Measurements from ENCODE around the gene ANO9. TPM values are rescaled to one million over a fixed set of nuclear protein-coding genes. Genes with fewer than 3 reads are reported as not detected.
"Not testable (repeated sequence)": the region's sequence is repeated elsewhere in the genome, so short reads cannot be mapped to it uniquely, and the experiment has no call there.

The ANO9 gene
- total and polyA plus RNA-seq, 9 donors, result 0.09 to 5.6 (median 0.37) TPM

DNA sequence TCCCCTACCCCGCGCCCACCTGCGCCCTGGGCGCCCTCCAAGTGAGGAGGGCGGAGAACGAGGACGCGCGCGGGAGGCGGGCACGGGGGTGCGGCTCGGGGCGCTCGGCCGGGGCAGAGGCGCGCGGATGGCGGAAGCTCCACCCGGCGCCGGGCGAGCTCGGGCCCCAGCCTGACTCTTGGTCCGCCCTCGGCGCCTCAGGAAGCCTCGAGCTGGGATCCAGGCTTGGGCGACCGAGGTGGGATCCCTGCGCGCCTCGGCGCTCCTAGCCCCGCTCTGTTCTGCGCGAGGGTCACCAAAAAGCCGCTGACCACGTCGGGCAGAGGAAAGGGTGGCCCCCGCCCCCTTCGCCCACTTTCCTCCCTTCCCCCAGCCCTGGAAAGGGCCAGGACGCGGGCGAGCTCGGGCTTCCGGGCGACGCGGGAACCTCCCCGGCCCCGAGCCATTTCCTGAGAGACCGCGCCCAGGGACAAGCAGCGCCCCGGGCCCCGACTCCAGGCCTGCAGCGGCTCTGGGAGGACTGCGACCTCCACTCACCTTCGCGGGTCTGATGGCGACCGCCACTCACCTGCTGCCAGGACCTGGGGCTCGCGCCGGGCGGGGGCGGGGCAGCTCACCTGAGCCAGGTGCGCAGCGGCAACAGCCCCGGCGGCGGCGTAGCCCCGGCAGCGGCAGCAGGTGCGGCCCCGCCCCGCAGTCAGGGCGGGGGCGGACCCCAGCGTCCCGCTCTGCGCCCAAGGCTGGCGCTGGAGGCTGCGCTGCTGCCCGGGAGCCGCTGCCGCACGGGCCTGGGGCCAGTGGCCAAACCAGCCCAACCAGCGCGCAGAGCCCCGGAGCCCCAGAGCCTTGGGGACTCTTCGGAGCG, 24.8 kb downstream of the ANO9 start:
- DNase-seq, result no peak
- Histone ChIP-seq H3K36me3 (ENCODE audit: control insufficient read depth, insufficient read depth, low read length) (no peaks in the 10 kb centered on the region), H3K9me3 (replicated peaks; ENCODE audit: control insufficient read depth, low read depth, low read length) (no peaks in the 10 kb centered on the region), H3K27ac (ENCODE audit: low read length) (no peak overlapping the region), H3K27me3 (ENCODE audit: control insufficient read depth, insufficient read depth, low read length) (peaks cover 71% of the 10 kb centered on the region), H3K4me3 (ENCODE audit: low read length) (peak overlapping the region; percentile 26), H3K4me1 (ENCODE audit: control insufficient read depth, insufficient read depth, low read length) (peaks cover 12% of the 10 kb centered on the region)
- WGBS (ENCODE audit: insufficient coverage), result under 1% methylated on average over 97 of the region's 97 CpGs

- H3K4me3 ChIP-seq (ENCODE audit: low read length), result no peak overlapping the region
- WGBS (ENCODE audit: insufficient coverage), result 12% methylated on average over 45 of the region's 45 CpGs
These were observed 25.6 kb downstream of the ANO9 start for GRCh38 chr11:416051-416756.

GRCh38 chr11:415640-416041, 26.2 kb downstream of the ANO9 start:
- no peaks in the 10 kb centered on the region for H3K9me3 ChIP-seq (replicated peaks; ENCODE audit: control insufficient read depth, low read depth, low read length)
- H3K27ac ChIP-seq (ENCODE audit: low read length), result no peak overlapping the region
- no peaks in the 10 kb centered on the region for H3K36me3 ChIP-seq (ENCODE audit: control insufficient read depth, insufficient read depth, low read length)
- no peak for DNase-seq
- peaks cover 12% of the 10 kb centered on the region for H3K4me1 ChIP-seq (ENCODE audit: control insufficient read depth, insufficient read depth, low read length)
- H3K27me3 ChIP-seq (ENCODE audit: control insufficient read depth, insufficient read depth, low read length), result peaks cover 69% of the 10 kb centered on the region
- no peak overlapping the region for H3K4me3 ChIP-seq (ENCODE audit: low read length)
- 59% methylated on average over 4 of the region's 5 CpGs for WGBS (ENCODE audit: insufficient coverage)

More at GRCh38 chr11:416051-416756, 25.6 kb downstream of the ANO9 start:
- Histone ChIP-seq H3K27me3 (ENCODE audit: control insufficient read depth, insufficient read depth, low read length) (peaks cover 71% of the 10 kb centered on the region), H3K27ac (ENCODE audit: low read length) (no peak overlapping the region), H3K9me3 (replicated peaks; ENCODE audit: control insufficient read depth, low read depth, low read length) (no peaks in the 10 kb centered on the region), H3K36me3 (ENCODE audit: control insufficient read depth, insufficient read depth, low read length) (no peaks in the 10 kb centered on the region), H3K4me1 (ENCODE audit: control insufficient read depth, insufficient read depth, low read length) (peaks cover 12% of the 10 kb centered on the region)
- DNase-seq, result no peak

GRCh38 chr11:414318-414857, 27.4 kb downstream of the ANO9 start:
- DNase-seq, result no peak
- Histone ChIP-seq H3K27ac (ENCODE audit: low read length) (no peak overlapping the region), H3K4me1 (ENCODE audit: control insufficient read depth, insufficient read depth, low read length) (peaks cover 12% of the 10 kb centered on the region), H3K27me3 (ENCODE audit: control insufficient read depth, insufficient read depth, low read length) (peaks cover 59% of the 10 kb centered on the region), H3K4me3 (ENCODE audit: low read length) (no peak overlapping the region), H3K9me3 (replicated peaks; ENCODE audit: control insufficient read depth, low read depth, low read length) (no peaks in the 10 kb centered on the region), H3K36me3 (ENCODE audit: control insufficient read depth, insufficient read depth, low read length) (no peaks in the 10 kb centered on the region)
- 53% methylated on average over 9 of the region's 9 CpGs for WGBS (ENCODE audit: insufficient coverage)

GRCh38 chr11:413120-414081, 28.4 kb downstream of the ANO9 start:
- peaks cover 12% of the 10 kb centered on the region for H3K4me1 ChIP-seq (ENCODE audit: control insufficient read depth, insufficient read depth, low read length)
- no peaks in the 10 kb centered on the region for H3K36me3 ChIP-seq (ENCODE audit: control insufficient read depth, insufficient read depth, low read length)
- peaks cover 50% of the 10 kb centered on the region for H3K27me3 ChIP-seq (ENCODE audit: control insufficient read depth, insufficient read depth, low read length)
- no peak for DNase-seq
- no peaks in the 10 kb centered on the region for H3K9me3 ChIP-seq (replicated peaks; ENCODE audit: control insufficient read depth, low read depth, low read length)
- 41% methylated on average over 8 of the region's 14 CpGs for WGBS (ENCODE audit: insufficient coverage)
- H3K4me3 ChIP-seq (ENCODE audit: low read length), result no peak overlapping the region
- H3K27ac ChIP-seq (ENCODE audit: low read length), result no peak overlapping the region

- no peak overlapping the region for H3K27ac ChIP-seq (ENCODE audit: low read length)
- H3K4me3 ChIP-seq (ENCODE audit: low read length), result no peak overlapping the region
- H3K9me3 ChIP-seq (replicated peaks; ENCODE audit: control insufficient read depth, low read depth, low read length), result no peaks in the 10 kb centered on the region
- WGBS (ENCODE audit: insufficient coverage), result 68% methylated on average over 9 of the region's 15 CpGs
- no peaks in the 10 kb centered on the region for H3K36me3 ChIP-seq (ENCODE audit: control insufficient read depth, insufficient read depth, low read length)
- no peak for DNase-seq
- peaks cover 48% of the 10 kb centered on the region for H3K27me3 ChIP-seq (ENCODE audit: control insufficient read depth, insufficient read depth, low read length)
- peaks cover 12% of the 10 kb centered on the region for H3K4me1 ChIP-seq (ENCODE audit: control insufficient read depth, insufficient read depth, low read length)
These were observed 29.1 kb downstream of the ANO9 start for GRCh38 chr11:412641-413119.

GRCh38 chr11:411520-411919, 30.3 kb downstream of the ANO9 start:
- H3K9me3 ChIP-seq (replicated peaks; ENCODE audit: control insufficient read depth, low read depth, low read length); H3K4me3 ChIP-seq (ENCODE audit: low read length); DNase-seq; H3K36me3 ChIP-seq (ENCODE audit: control insufficient read depth, insufficient read depth, low read length); H3K27ac ChIP-seq (ENCODE audit: low read length): not testable (repeated sequence)
- Histone ChIP-seq H3K27me3 (ENCODE audit: control insufficient read depth, insufficient read depth, low read length) (peaks cover 40% of the 10 kb centered on the region), H3K4me1 (ENCODE audit: control insufficient read depth, insufficient read depth, low read length) (peaks cover 14% of the 10 kb centered on the region)
- no CpG with 5 or more reads among the region's 11 CpGs for WGBS (ENCODE audit: insufficient coverage)

DNA sequence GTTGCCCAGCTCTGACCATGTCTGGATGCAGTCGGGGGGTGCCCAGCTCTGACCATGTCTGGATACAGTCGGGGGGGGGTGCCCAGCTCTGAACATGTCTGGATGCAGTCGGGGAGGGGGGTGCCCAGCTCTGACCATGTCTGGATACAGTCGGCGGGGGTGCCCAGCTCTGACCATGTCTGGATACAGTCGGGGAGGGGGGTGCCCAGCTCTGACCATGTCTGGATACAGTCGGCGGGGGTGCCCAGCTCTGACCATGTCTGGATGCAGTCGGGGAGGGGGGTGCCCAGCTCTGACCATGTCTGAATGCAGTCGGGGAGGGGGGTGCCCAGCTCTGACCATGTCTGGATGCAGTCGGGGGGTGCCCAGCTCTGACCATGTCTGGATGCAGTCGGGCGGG, 31.1 kb downstream of the ANO9 start:
- not testable (repeated sequence) for H3K9me3 ChIP-seq (replicated peaks; ENCODE audit: control insufficient read depth, low read depth, low read length); H3K36me3 ChIP-seq (ENCODE audit: control insufficient read depth, insufficient read depth, low read length); DNase-seq; H3K4me3 ChIP-seq (ENCODE audit: low read length); H3K27ac ChIP-seq (ENCODE audit: low read length)
- 70% methylated on average over 2 of the region's 13 CpGs for WGBS (ENCODE audit: insufficient coverage)
- Histone ChIP-seq H3K27me3 (ENCODE audit: control insufficient read depth, insufficient read depth, low read length) (peaks cover 32% of the 10 kb centered on the region), H3K4me1 (ENCODE audit: control insufficient read depth, insufficient read depth, low read length) (peaks cover 17% of the 10 kb centered on the region)

DNA sequence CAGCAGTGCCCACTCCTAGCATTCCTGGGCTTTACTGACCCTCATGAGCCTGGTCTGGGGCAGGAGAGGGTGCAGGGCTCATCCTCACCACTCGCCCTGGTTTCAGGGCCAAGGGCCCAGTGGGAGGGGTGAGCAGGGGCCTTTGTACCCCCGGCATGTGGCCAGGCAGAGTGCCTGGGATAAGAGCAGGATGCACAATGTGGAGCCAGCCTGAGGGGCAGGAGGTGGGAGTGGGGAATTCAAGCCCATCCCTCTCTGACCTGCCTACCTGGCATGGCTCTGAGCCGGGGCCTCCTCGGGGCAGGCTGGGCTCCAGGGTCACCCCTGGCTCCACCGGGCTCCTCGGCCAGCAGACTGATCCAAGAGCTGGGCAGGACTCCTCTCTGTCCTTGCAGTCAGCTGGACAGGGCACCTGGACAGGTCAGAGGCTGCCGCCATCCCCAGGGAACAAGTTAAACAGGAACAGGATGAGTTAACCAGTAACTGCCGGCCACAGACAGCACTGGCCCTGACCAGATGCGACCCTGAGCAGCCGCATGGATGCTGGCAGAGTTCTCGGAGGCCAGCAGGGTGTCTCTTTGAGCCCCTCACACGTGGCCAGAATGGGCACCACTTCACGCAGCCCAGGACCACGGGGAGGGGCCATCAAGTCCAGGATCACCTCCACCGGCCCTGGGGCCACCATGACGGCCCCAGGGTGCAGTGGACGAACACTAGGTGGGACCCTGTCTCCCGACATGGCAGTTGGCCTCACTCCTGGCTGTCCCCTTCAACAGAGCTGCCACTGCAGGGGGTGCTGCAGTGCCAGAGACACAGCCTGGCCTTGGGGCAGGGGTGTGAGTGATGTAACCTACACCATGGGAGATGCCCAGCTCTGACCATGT, 32.0 kb downstream of the ANO9 start:
- no peak for DNase-seq
- Histone ChIP-seq H3K27me3 (ENCODE audit: control insufficient read depth, insufficient read depth, low read length) (peaks cover 24% of the 10 kb centered on the region), H3K4me3 (ENCODE audit: low read length) (no peak overlapping the region), H3K27ac (ENCODE audit: low read length) (no peak overlapping the region), H3K4me1 (ENCODE audit: control insufficient read depth, insufficient read depth, low read length) (peaks cover 15% of the 10 kb centered on the region), H3K9me3 (replicated peaks; ENCODE audit: control insufficient read depth, low read depth, low read length) (no peaks in the 10 kb centered on the region), H3K36me3 (ENCODE audit: control insufficient read depth, insufficient read depth, low read length) (no peaks in the 10 kb centered on the region)
- WGBS (ENCODE audit: insufficient coverage), result 52% methylated on average over 12 of the region's 18 CpGs
